GM19324 (cell line): ENCODE data around the gene KLC1.
"Not testable (repeated sequence)": the region's sequence is repeated elsewhere in the genome, so short reads cannot be mapped to it uniquely, and the experiment has no call there.

Source experiments
- ATAC-seq: cut with Tn5 transposase; IDR thresholded peaks from one replicate; pipeline ENCODE4 v1.9.1; 2021; ENCODE audit warnings: mild to moderate bottlenecking, moderate library complexity; ENCODE audit not compliant: unreplicated experiment, low FRiP score

The KLC1 gene

DNA sequence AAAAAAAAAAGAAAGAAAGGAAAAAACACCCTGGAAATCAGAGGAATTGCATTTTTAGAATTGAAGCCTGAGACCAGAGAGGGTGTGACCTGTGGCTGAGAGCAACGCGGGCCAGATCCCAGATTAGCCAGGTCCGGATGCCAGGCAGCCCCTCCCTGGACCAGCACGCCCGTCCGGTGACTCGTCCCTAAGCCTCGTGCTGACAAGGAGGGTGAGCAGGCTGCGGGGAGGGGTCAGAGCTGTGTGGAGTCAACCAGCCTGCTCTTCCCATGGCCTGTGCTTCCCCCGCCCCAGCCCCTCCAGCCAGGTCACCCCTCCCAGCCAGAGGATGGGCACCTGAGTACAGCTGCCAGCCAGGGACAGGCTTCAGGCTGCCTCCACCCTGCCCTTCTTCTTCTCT lies 4.2 kb upstream of the KLC1 start:
- no peak for ATAC-seq

DNA sequence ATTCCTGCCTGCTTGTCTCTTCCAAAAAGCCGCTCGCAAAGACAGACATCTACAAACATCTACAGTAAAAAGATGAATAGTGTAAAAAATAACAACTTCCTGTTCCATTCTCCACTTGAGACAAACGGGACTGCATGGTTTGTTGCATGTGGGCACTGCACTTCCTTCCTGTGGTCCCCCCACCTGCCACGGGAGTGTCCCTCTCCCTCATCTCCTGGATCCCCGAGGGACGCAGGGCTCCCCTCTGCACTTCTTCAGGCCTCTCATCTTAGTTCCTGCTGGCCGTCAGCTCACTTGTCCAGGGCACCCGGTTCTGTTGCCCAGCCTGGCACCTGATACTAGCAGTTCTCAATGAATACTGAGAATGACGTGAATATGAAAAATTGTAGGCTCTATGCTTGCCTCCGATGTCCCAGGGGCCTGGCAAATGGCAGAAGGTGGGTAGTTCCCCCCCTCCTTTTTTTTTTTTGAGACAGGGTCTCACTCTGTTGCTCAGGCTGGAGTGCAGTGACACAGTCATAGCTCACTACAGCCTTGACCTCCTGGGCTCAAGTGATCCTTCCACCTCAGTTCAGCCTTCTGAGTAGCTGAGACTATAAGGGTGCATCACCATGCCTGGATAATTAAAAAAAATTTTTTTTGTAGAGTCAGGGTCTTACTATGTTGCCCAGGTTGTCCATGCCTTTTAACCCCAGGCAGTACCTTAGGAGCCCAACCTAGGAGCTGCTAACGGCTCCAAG lies 3.5 kb upstream of the KLC1 start:
- no peak for ATAC-seq

DNA sequence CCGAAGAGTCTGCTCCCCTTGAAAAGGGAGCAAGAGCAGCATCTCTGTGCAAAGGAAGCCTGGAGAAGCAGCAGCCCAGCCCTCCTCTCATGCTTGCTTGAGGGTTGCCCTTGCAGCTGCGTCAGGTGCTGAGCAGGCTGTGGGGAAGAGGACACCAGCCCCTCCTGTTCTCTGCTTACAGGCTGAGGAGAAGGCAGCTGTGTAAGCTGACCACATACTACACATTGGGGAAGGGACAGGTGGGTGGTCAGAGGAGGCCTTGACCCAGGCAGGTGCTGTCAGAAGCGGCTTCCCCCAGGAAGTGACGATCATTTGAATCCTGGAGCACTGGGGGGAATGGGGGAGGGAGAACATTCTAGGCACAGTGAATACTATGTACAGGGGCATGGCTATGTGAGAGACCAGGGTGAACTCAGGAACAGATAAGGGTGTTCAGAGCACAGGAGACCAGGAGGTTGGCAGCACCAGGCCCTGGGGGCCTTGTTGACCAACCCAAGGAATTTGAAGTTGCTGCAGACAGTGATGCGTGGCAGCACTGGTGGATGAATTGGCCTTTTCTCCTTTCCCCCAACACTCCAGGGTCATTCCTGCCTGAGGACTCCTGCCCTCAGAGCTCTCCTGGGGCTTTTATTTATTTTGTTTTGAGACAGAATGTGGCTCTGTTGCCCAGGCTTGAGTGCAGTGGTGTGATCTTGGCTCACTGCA lies 2.7 kb upstream of the KLC1 start:
- no peak for ATAC-seq

DNA sequence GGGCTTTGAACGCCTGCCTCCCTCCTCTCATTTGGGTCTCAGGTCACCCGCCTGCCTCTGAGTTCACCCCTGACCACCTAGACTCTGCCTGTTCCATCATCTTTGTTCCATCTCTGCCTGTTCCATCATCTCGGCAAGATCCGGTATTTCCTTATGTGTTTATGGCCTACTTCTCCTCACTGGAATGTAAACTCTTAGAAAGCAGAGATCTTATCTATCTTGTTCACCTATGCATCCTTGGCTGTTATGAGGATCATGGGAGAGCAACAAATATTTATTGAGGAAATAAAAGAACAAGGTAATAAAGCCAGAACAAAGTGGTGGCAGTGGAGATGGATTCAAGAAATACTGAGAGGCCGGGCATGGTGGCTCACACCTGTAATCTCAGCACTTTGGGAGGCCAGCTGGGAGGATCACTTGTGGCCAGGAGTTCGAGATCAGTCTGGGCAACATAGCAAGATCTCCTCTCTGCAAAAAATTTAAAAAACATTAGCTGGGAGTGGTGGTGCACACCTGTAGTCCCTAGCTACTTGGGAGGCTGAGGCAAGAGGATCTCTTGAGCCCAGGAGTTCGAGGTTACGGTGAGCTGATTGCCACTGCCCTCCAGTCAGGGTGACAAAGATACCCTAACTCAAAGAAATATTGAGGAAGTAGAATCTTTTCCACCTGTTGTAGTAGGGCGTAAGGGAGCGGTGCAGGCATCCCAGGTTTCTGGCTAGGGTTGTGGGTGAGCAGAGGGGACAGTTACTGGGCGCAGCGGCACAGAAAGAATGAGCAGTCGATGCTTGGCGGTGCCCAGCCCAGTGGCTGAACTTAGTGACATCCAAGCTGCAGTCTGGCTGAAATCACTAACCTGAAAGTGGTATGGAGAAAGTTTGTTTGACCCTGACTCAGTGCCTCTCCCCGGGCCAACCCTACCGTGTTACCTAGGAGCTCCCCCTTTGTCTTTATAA lies 1.7 kb upstream of the KLC1 start:
- no peak for ATAC-seq

DNA sequence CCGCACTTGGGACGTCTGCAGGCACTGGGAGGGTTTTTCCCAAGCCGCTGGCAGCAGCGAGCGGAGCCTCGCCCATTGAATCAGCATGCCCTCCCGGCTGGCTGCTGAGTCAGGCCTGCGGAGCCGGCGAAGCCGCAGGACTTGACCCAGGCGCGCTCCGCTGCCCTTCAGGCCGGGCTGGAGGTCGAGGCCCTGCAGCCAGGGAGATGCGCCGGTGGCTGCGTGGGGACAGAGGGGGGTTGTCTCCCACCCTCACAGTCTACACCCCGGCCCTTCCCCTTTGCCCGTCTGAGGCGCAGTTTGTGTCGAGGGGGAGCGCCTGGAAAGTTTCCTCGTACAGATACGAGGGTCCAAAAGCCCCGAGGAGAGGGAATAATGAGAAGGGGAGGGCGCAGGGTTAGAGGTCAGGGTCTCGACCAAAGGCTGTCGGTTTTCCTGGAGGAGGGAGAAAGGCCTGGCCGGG lies 759 bp upstream of the KLC1 start:
- ATAC-seq: no peak

DNA sequence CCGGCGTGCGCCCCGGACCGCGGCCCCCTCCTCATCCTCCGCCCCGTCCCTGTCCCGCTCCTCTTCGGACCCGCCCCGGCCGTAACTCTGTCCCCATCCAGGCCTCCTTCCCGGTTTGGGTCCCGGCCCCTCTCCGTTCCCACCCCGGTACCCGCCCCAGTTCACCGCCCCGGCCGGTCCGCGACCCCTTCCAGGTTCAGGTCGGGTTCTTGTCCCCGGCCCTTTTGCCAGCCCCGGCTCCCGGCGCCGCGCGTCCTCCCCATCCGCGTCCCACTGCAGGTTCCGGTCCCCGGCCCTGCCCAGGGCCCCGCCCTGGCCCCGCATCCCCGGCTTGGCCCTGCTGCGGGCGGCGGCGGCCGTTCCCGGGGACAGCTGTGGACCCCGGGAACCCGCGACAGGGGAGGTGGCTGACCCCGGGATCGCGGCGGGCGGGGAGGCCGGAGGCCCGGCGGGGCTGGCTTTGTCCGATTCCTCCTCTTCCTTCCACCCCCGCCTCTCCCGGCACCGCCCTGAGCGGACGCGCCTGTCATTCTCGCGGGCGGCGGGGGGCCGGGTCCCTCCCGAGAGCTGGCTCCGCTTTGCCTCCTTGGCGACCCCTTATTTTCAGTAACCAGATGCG lies 601 bp downstream of the KLC1 start:
- peak; percentile 25 for ATAC-seq

DNA sequence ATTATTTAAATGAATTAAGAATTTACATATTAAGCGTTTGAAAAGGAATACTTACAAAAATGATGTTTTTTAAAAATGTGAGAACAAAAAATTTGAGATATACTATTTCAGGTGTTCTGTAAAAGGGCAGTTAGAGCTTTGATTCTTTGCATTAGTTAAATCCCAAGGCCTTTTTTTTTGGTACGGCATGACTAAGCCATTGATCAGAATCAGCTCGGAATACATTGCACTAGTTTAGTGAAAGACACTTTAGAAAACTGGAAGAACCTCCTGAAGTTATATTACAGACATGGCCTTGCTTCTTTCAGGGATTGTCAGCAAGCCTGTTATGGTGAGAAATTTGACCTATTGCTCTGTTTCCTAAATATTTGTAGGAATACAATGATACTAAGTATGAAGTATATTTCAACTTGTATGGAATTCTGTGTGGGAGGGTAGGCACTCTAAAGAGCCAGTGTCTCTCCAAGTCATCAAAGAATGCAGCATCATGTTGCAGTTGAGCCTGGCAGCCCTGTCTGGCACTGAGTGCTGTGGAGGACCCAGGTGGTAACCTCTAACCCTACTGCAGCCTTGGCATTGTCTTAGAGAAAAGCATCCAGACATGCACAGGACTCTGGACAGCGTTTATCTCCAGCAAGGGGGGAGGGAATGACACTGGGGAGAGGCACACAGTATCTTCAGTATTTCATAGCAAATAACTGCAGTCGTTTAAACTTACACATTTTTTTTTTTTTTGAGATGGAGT lies 1.5 kb downstream of the KLC1 start:
- no peak for ATAC-seq

DNA sequence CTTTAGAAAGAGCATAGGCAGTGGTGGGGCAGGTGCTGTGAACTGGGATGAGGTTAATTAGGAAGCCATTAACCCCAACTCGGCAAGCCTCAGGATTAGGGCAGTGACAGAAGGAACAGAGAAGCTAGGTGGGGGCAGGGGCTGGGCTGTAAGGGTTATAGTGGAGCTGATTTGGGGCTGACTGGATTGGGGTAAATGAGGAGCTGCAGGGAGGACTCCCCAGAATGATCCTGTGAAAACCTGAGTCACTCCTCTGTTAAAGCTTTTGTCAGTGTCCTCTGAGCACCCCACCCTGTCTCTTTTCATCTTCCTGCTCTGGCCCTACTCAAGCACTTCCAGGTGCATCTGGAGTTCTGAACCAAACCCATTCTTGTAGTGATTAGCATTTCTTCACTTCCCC lies 4.4 kb downstream of the KLC1 start:
- no peak for ATAC-seq

DNA sequence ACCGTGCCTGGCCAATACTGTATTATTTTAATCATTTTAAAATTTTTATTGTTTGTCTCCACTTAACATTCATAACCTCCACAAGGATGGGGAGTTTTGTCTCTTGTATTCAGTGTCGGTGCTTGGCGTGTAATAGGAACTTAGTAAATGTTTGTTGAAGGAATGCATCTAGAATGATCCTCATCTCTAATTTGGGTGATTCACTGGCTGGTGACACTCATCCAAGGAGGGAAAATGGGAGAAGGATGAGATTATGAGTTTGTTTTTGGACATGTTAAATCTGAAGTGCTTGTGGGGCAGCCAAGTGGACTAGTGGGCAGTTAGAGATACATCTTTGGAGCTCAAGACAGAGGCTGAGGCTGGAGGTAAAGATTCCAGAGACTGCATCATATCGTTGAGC lies 5.1 kb downstream of the KLC1 start:
- ATAC-seq: no peak

DNA sequence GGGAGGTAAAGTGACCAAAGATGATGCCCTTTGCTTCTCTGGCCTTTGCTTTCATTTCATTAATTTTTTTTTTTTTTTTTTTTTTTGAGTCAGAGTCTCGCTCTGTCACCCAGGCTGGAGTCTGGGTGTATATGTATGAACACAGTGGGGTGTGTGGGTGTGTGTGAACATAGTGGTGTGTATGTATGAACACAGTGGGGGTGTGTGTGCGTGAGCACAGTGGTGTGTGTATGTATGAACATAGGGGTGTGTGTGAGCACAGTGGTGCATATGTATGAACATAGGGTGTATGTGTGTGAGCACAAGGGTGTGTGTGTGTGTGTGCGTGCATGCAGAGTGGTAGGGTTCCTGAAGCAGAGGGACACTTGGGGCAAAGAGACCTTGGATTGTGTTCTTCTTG lies 9.6 kb downstream of the KLC1 start:
- no peak for ATAC-seq

DNA sequence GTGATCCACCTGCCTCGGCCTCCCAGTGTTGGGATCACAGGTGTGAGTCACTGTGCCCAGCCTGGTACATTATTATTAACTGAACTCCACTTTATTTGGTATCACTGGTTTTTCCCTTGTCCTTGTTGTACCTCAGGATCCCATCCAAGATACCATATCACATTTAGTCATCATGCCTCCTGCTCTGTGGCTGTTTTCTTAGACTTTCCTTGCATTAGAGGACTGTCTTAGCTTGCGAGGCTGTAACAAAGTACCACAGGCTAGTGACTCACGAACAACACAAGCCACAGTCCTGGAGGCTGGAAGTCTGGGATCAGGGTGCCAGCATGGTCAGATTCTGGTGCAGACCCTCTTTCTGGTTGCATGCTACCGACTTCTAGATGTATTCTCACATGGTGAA lies 12.2 kb downstream of the KLC1 start:
- no peak for ATAC-seq

DNA sequence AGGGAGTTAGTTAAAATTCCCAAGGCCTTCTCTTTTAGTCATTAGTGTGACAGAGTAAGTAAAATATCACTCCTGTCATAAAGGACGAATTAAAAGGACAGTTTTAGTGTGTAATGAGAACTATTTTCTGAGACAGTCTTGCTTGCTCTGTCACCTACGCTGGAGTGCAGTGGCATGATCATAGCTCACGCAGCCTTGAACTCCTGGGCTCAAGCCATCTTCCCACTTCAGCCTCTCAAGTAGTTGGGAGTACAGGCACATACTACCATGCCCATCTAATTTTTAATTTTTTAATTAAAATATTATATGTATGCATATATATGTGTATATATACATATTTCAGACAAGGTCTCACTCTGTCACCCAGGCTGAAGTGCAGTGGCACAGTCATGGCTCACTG lies 17.2 kb downstream of the KLC1 start:
- ATAC-seq: no peak

DNA sequence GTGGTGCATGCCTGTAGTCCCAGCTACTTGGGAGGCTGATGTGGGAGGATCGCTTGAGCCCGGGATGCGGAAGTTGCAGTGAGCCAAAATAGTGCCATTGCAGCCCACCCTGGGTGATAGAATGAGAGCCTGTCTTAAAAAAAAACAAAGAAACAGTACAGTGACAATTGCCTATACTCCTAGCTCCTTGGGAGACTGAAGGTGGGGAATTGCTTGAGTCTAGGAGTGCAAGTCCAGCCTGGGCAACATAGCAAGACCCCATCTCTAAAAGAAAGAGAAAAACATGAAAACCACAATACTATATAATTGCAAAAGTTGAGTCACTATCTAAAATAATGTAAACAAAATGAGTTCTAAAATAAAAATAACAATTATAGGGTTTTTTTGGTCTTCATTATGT lies 20.0 kb downstream of the KLC1 start:
- ATAC-seq: no peak

DNA sequence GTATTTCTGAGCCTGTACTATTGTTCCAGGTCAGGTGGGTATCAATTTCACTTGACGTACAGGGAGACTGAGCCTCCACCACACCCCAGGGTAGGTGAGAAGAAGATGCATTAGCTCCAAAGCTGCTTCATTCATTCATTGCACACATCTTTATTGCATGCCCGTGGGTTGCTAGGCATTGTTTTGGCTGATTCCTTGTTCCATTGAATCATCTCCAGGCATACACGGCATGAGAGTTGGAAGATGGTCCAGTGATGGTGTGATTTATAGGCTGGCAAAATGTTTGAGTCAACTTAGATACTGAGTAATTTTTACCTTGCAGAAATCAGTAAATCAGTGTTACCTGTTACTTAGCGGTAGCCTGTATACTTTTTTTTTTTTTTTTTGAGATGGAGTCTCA lies 21.2 kb downstream of the KLC1 start:
- ATAC-seq: no peak

DNA sequence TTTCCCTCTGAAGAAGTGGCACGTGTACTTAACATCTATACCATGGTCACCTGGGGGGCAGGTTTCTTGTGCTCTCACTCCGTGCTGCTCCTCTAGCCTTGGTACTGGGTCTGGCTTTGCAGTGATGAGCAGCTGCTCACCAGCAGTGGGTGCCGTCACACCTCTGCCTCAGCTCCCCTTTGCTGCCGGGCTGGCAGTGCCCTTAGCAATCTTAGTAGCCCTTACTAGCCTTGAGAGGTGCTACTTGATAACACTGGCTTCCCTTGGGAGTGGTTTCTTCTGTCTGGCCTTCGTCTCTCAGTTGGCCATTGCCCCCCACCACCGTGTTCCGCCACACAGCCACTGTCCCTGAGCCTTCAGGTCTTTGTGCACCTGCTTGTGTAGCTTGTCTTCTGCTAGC lies 22.6 kb downstream of the KLC1 start:
- ATAC-seq: no peak

DNA sequence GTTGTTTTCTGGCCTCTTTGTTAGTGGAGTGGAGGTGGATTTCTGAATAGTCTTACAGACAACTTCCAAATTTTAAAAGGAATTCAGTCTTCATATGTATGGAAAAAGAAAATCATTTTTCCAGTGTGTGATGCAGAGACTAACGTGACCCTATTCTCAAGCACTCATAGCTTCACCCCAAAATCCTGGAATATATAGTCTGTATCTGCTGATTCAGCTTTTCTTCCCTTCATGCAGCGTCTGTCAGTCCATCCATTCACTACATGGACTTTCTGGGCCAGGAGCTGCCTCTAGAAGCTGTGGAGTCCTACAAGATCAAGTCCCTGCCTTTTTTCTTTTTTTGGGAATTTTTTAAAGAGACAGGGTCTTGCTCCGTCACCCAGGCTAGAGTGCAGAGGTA lies 23.8 kb downstream of the KLC1 start:
- ATAC-seq: no peak

DNA sequence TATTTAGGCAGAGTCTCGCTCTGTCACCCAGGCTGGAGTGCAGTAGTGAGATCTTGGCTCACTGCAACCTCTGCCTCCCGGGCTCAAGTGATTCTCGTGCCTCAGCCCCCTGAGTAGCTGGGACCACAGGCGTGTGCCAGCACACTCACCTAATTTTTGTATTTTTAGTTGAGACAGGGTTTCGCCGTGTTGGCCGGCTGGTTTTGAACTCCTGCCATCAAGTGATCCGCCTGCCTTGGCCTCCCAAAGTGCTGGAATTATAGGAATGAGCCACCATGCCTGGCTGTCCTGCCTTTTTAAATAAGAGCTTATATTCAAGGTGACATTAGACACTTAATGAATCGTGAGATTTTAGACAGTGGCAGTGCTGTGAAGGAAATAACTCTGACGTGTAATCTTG lies 24.3 kb downstream of the KLC1 start:
- ATAC-seq: not testable (repeated sequence)

DNA sequence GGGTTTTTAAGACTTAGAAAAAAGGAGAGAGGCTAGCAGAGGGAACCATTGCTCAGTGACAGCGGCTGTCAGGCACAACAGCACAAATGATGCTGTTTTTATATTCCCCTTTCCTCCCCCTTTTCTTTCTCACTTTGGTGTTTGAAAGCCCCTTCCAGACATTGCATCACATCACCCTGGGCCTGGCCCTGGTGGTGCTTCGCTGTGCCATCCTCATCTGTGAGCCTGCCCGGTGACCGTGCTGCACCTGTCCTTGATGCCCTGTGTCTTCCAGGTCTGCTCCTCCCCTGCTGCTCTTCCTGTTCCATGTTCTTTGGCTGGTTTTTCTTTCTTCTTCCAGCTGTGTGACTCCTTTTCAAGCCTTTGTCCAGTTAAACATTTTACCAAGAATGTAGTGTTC lies 24.8 kb downstream of the KLC1 start:
- ATAC-seq: no peak

DNA sequence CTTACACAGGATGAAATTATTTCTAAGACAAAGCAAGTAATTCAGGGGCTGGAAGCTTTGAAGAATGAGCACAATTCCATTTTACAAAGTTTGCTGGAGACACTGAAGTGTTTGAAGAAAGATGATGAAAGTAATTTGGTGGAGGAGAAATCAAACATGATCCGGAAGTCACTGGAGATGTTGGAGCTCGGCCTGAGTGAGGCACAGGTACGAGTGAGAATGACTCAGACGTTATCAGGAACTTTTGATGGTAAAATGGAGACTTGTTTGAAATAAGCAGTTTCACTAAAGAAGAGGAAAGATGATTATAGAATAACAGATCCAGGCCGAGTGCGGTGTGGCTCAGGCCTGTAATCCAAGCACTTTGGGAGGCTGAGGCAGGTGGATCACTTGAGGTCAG lies 25.6 kb downstream of the KLC1 start:
- no peak for ATAC-seq
